ENCODE measurements around the gene TUBB3. TPM values are rescaled to one million over a fixed set of nuclear protein-coding genes. Genes with fewer than 3 reads are reported as not detected.
A peak's percentile ranks its signal among the peaks of the same experiment; 100 is the strongest.

Gene TUBB3
- total RNA-seq, 2 donors from 2014 or later, result 2.9 TPM; not detected in 1

DNA sequence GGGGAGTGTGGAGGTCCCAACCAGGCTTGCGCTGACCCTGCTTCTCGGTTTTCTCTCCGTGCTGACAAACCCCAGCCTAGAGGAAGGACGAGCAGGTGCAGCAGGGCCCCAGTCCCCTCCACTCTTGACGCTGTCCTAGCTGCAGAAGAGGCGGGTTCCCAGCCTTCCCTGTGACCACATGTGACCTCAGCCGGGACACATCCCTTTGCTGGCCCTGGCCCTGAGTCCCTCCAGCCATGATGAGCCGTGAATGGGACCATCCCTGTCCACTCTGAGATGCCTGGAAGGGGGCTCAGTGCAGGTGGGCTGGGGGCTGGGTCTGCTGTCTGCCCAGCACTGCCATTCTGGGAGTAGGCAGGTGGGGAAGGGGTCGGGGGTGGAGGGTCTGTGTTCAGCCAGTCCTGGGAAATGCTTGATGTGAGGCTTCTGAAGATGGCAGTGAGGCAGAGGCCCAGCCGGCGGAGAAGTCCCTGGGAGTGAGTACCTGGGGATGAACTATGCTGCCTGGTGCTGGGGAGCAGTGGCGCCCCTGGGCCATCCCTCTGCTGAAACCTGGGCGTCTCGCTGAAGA is 1.9 kb upstream of the TUBB3 start:
- no peak for DNase-seq
- Histone ChIP-seq H3K4me3 (no peak overlapping the region), H3K36me3 (replicated peaks in 1 of 2; ENCODE audit: insufficient read depth in 1 of 2, low read depth in 2 of 2) (no peaks in the 10 kb centered on the region), H3K27ac (peak overlapping the region in 1 of 4 donors; percentile 27), H3K4me1 (peaks cover 55% of the 10 kb centered on the region), H3K27me3 (peaks cover 8 to 17% of the 10 kb centered on the region in 2 donors), H3K9me3 (no peaks in the 10 kb centered on the region)
- WGBS, 2 donors, result 25 to 39% methylated on average over 11 to 14 of the region's 14 CpGs
- intact Hi-C loops (cut with DNase I), result no loop called here
- no peak for TF ChIP-seq POLR2A (IDR thresholded peaks at IDR 0.05)
- TF ChIP-seq, protein P1, sequence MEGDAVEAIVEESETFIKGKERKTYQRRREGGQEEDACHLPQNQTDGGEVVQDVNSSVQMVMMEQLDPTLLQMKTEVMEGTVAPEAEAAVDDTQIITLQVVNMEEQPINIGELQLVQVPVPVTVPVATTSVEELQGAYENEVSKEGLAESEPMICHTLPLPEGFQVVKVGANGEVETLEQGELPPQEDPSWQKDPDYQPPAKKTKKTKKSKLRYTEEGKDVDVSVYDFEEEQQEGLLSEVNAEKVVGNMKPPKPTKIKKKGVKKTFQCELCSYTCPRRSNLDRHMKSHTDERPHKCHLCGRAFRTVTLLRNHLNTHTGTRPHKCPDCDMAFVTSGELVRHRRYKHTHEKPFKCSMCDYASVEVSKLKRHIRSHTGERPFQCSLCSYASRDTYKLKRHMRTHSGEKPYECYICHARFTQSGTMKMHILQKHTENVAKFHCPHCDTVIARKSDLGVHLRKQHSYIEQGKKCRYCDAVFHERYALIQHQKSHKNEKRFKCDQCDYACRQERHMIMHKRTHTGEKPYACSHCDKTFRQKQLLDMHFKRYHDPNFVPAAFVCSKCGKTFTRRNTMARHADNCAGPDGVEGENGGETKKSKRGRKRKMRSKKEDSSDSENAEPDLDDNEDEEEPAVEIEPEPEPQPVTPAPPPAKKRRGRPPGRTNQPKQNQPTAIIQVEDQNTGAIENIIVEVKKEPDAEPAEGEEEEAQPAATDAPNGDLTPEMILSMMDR (IDR thresholded peaks at IDR 0.05), result no peak
- ATAC-seq, result no peak

GRCh38 chr16:89921702-89922476 is 1.3 kb upstream of the TUBB3 start:
- intact Hi-C loops (cut with DNase I), result no loop called here
- no peak overlapping the region for H3K4me3 ChIP-seq
- H3K36me3 ChIP-seq (replicated peaks in 1 of 2; ENCODE audit: insufficient read depth in 1 of 2, low read depth in 2 of 2), result no peaks in the 10 kb centered on the region
- peak overlapping the region in 2 of 4 donors; percentile 27 to 67 for H3K27ac ChIP-seq
- ATAC-seq, result peak; percentile 28
- 14 to 30% methylated on average over 2 to 21 of the region's 22 CpGs for WGBS, 2 donors
- TF ChIP-seq POLR2A (IDR thresholded peaks at IDR 0.05), result peak in 2 of 3 donors; percentile 29 to 44
- TF ChIP-seq, protein P1 (IDR thresholded peaks at IDR 0.05), result no peak
- peaks cover 8 to 17% of the 10 kb centered on the region in 2 donors for H3K27me3 ChIP-seq
- peak in 3 of 4 donors; percentile 46 to 74 (median 60) for DNase-seq
- peaks cover 61% of the 10 kb centered on the region for H3K4me1 ChIP-seq
- H3K9me3 ChIP-seq, result no peaks in the 10 kb centered on the region

DNA sequence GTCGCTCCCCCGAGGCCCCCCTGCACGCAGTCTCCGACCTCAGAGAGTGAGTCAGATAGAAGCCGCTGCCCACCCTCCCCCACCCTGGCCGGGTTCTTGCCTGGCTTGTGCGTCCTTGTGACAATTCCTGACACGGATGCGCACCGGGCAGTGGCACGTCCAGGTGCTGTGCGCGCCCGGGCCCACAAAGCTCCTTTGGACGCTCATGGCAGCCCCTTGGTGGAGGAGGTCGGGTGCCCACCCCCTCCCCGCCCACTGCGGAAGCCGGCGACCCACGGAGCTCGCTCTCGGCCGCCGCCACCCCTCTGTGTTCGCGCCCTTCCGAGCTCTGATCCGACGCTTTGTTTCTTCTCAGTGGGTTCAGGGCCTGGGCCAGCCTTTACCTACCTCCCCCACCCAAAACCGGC is 662 bp upstream of the TUBB3 start:
- DNase-seq (peak; percentile 52 to 75 (median 54)), ATAC-seq (peak; percentile 10)
- Histone ChIP-seq H3K4me1 (peaks cover 57% of the 10 kb centered on the region), H3K27me3 (peaks cover 8 to 17% of the 10 kb centered on the region in 2 donors), H3K36me3 (replicated peaks in 1 of 2; ENCODE audit: insufficient read depth in 1 of 2, low read depth in 2 of 2) (no peaks in the 10 kb centered on the region), H3K27ac (peak overlapping the region in 3 of 4 donors; percentile 27 to 67 (median 29)), H3K9me3 (no peaks in the 10 kb centered on the region), H3K4me3 (no peak overlapping the region)
- 0 to 1% methylated on average over 6 to 18 of the region's 31 CpGs for WGBS, 2 donors
- TF ChIP-seq, protein P1 (IDR thresholded peaks at IDR 0.05), result no peak
- TF ChIP-seq POLR2A (IDR thresholded peaks at IDR 0.05), result no peak
- intact Hi-C loops (cut with DNase I), result no loop called here

DNA sequence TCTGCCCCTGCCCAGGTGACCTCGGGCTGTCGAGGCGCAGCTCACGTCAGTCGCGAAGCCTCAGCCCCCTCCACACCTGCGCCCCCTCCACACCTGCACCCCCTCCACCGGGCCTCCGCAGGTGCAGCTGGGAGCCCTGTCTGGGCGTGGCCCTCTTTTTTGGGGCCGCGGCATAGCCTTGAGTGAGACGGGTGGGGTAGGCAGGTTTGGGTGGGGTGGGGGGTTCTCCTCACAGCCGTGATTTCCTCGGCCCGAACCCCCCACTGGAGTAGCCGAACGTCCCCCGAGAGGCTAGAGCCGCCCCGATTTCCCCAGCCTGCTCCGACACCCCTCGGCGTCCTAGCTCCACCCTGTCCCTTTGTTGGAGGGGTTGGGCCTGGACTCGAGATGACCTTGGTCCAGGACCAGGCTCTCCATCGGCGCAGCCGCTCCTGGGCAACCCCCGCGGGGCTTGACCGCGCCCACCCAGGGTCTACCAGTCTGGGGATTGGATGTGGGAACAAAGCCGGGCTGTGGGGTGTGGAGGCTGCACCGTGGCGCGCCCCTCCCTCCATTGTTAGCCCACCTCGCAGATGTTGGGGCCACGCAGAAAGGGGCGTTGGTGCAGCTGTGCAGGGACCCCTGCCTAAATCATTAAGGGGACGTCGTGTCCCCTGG is 626 bp downstream of the TUBB3 start:
- Histone ChIP-seq H3K36me3 (replicated peaks in 1 of 2; ENCODE audit: insufficient read depth in 1 of 2, low read depth in 2 of 2) (no peaks in the 10 kb centered on the region), H3K4me1 (peaks cover 45% of the 10 kb centered on the region), H3K27ac (no peak overlapping the region), H3K27me3 (peaks cover 8 to 17% of the 10 kb centered on the region in 2 donors), H3K9me3 (no peaks in the 10 kb centered on the region), H3K4me3 (no peak overlapping the region)
- ATAC-seq (no peak), DNase-seq (no peak)
- intact Hi-C loops (cut with DNase I), result no loop called here
- WGBS, 2 donors, result 3% methylated on average over 41 of the region's 41 CpGs; no CpG with 5 or more reads in 1 of the 2 donors
- no peak for TF ChIP-seq POLR2A (IDR thresholded peaks at IDR 0.05)
- TF ChIP-seq, protein P1 (IDR thresholded peaks at IDR 0.05), result no peak
